BE2C (cell line): Measurements from ENCODE around the gene SOD3.

Source experiments
- DNase-seq: peaks from one replicate; pipeline ENCODE4 v3.0.0-alpha.2; 2020
- H3K27me3 ChIP-seq: fragments of 250-450 bp; sonication (Bioruptor Pico); 2 replicates; pipeline ENCODE4 v1.5.1; 2020; ENCODE audit warnings: mild to moderate bottlenecking
- H3K36me3 ChIP-seq: fragments of 250-450 bp; sonication (Bioruptor Pico); 2 replicates; pipeline ENCODE4 v1.5.1; 2020; ENCODE audit warnings: mild to moderate bottlenecking
- H3K4me1 ChIP-seq: fragments of 250-450 bp; sonication (Bioruptor Pico); 2 replicates; pipeline ENCODE4 v1.5.1; 2020
- H3K4me3 ChIP-seq: 2 replicates; pipeline ENCODE4 v1.5.1; 2011; ENCODE audit warnings: low read depth, low read length
- H3K9me3 ChIP-seq: fragments of 250-450 bp; sonication (Bioruptor Pico); 2 replicates; pipeline ENCODE4 v1.5.1; 2020
- TF ChIP-seq, protein P1 (sequence below): IDR thresholded peaks from 2 replicates; pipeline ENCODE4 v1.5.1; 2012; ENCODE audit warnings: mild to moderate bottlenecking, low read depth, low read length

SOD3 gene

DNA sequence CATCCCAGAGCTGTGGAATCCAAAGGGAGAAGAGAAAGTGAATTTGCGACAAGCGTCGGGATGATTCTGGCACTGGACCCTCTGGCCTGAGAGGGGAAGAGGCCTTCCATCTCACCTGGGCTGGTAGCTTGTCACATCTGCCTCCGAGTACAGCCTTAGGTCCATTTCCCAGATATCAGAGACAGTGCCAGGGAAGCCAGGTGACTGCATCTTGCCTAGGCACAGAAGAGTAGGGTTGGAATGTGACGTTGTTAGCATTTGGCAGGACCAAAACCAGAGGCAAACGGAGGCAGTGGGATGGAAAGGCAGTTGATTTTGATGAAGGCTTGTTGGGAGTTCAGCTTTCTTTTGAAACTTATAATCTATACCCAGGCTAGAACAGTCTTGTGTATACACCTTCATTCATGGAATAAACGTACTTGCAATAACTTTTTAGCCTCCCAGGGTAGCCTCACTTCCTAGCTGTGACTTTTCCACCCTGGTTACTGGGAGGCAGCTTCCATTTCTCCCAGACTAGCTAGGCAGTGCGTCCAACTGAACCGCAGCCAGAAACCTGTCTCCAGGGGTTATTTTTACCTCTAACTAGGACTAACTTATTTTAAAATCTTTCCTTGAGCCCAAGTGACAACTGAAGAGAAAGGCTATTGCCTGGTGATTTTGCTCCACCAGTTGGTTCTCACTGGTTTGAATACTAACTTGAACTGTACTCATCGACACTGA, 5.9 kb downstream of the SOD3 start:
- no peak for DNase-seq
- no peaks in the 10 kb centered on the region for H3K36me3 ChIP-seq
- TF ChIP-seq, protein P1, sequence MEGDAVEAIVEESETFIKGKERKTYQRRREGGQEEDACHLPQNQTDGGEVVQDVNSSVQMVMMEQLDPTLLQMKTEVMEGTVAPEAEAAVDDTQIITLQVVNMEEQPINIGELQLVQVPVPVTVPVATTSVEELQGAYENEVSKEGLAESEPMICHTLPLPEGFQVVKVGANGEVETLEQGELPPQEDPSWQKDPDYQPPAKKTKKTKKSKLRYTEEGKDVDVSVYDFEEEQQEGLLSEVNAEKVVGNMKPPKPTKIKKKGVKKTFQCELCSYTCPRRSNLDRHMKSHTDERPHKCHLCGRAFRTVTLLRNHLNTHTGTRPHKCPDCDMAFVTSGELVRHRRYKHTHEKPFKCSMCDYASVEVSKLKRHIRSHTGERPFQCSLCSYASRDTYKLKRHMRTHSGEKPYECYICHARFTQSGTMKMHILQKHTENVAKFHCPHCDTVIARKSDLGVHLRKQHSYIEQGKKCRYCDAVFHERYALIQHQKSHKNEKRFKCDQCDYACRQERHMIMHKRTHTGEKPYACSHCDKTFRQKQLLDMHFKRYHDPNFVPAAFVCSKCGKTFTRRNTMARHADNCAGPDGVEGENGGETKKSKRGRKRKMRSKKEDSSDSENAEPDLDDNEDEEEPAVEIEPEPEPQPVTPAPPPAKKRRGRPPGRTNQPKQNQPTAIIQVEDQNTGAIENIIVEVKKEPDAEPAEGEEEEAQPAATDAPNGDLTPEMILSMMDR: no peak
- no peaks in the 10 kb centered on the region for H3K9me3 ChIP-seq
- no peaks in the 10 kb centered on the region for H3K4me1 ChIP-seq
- no peaks in the 10 kb centered on the region for H3K27me3 ChIP-seq
- no peak overlapping the region for H3K4me3 ChIP-seq

DNA sequence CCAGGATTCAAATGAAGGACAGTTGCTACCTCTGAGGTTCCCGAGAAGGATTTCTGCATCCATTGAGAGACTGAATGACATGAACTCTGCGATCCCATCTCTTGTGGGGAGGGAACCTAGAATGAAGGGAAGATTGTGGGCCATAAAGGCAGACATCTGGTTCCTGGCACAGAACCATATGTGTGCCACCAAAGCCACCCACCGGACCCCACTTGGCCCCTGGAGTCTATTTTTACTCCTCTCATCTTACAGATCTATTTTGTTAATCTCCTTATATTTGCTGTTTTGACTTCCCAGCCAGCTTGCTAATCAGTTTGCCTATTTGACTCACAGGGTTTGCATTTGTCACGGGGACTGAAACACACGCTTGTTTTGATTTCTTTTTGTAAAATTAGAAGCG, 7.3 kb downstream of the SOD3 start:
- no peaks in the 10 kb centered on the region for H3K9me3 ChIP-seq
- no peak overlapping the region for H3K4me3 ChIP-seq
- H3K36me3 ChIP-seq: no peaks in the 10 kb centered on the region
- H3K27me3 ChIP-seq: no peaks in the 10 kb centered on the region
- DNase-seq: no peak
- TF ChIP-seq, protein P1: no peak
- H3K4me1 ChIP-seq: no peaks in the 10 kb centered on the region

DNA sequence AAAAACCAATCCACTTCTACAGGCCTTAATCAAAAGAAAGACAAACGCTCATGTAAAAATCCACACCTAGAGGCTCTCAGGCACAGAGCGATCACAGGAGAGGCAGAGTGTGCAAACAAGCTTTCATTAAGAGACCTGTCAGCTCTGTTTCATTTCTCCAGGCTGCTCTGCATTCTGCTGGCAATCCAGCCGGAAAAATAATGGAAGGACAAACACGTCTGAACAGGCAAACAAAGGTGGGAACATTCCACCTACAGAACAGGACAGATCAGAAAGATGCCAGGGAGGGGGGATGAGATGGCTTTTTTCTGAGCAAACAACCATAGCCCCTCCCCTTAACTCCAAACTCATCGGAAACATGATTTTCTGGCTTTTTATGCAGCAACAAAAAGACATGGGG, 9.7 kb downstream of the SOD3 start:
- no peaks in the 10 kb centered on the region for H3K9me3 ChIP-seq
- TF ChIP-seq, protein P1: no peak
- DNase-seq: no peak
- no peak overlapping the region for H3K4me3 ChIP-seq
- H3K36me3 ChIP-seq: no peaks in the 10 kb centered on the region
- no peaks in the 10 kb centered on the region for H3K4me1 ChIP-seq
- no peaks in the 10 kb centered on the region for H3K27me3 ChIP-seq

DNA sequence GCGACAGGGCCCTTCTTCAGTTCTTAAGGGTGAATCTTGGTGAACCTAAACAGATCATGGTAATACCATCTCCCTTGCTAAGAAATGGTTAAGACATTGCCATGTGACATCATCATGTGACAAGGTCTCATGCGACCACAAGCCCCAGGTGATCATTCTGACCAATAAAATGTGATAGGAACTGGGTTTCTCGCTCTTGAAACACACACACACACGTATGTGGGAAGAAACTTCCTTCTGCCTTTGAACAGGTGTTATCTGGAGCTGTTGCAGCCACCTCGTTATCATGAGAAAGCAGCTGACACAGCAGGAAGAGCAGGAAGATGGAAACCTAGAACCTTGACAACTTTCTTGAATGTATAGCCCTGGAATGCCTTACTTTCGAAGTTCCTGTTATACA, 10.2 kb downstream of the SOD3 start:
- Histone ChIP-seq H3K4me1 (no peaks in the 10 kb centered on the region), H3K9me3 (no peaks in the 10 kb centered on the region), H3K4me3 (no peak overlapping the region), H3K36me3 (no peaks in the 10 kb centered on the region), H3K27me3 (no peaks in the 10 kb centered on the region)
- TF ChIP-seq, protein P1: no peak
- DNase-seq: no peak

DNA sequence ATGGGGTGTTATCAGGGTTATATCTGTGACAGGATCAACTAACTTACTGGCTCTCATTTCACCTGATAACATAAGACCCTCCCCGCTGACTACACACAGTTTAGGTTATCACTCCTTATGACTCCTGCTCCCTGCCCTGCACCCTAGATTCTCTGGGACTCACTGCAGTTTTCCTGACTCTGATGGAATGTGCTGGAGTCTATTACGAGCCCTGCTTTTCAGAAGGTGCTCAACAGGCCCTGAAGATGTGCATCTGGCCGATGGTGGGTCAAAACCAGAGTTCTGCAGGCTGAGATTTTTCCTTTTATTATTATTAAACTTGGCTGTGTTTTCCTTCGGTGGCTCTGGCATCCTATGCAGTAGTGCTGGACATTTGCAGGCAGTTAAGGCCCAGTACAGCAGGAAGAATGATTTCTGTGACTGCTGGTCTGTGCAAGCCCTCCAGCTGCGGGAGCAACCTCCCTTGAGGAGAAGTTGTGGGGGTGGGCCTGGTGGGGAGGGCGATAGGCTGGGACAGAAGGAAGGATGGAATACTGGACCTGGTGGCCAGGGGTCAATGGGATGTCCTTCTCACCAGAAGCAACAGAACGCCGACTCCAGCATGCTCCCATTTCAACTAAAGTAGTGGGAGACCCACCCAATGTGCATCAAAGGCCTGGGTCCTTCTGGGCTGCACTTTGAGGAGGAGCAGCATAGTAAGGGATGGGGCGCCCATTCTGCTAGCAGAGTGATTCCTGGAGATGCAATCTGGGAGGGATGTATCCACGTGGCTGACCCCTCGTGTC, 11.0 kb downstream of the SOD3 start:
- DNase-seq: no peak
- H3K36me3 ChIP-seq: no peaks in the 10 kb centered on the region
- no peaks in the 10 kb centered on the region for H3K27me3 ChIP-seq
- TF ChIP-seq, protein P1: no peak
- no peaks in the 10 kb centered on the region for H3K4me1 ChIP-seq
- H3K9me3 ChIP-seq: no peaks in the 10 kb centered on the region
- no peak overlapping the region for H3K4me3 ChIP-seq

DNA sequence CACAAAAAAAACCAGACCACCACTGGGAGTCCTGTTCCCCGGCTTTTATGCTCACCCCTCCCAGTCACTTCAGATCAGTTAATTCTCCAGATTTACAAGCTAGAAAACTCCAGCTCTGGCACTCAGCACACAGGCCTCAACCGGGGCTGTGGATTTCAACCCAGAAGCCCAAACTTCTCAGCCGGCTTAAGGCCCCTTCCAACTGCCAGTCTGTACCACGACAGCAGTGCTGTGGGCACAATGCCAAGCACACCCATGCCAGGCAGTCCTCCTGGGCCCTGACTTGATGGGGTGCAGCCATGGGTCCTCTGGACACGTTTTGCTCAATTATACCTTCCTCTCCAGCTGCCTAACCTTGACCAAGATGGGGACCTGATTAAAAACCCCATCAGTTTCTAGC, 12.2 kb downstream of the SOD3 start:
- H3K9me3 ChIP-seq: no peaks in the 10 kb centered on the region
- TF ChIP-seq, protein P1: no peak
- no peaks in the 10 kb centered on the region for H3K4me1 ChIP-seq
- no peak for DNase-seq
- no peaks in the 10 kb centered on the region for H3K36me3 ChIP-seq
- H3K27me3 ChIP-seq: no peaks in the 10 kb centered on the region
- no peak overlapping the region for H3K4me3 ChIP-seq
